ENCODE results near the gene SLC44A2.

The SLC44A2 gene

DNA sequence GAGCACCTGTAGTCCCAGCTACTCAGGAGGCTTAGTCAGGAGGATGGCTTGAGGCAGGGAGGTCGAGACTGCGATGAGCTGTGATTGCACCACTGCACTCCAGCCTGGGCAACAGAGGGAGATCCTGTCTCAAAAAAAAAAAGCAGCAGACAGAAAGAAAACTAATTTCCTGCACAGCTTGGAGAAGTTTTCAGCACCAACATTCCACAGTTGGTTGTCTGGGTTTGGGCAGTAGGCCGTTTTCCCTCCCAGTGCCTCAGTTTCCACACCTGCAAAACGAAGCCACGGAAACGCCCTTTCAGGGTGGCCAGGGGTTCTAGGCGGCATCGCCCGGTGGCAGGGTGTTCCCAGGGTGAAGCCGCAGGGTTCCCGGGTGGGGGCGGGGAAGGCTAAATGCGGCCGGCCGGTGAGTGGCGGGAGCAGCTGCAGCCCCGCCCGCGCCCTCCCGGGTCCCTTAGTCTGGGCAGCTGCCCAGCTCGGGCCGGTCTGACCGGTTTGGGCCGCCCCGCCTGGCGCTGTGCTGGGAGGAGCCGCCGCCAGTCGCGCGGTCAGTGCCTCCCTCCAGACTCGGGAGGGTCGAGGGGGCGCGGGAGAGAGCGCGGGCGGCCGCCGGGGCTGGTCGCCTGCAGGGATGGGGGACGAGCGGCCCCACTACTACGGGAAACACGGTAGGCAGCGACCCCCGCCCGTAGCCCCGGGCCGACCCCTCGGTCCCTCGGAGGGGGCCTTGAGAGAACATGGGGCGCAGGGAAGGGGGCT, at the start of gene SLC44A2:
TSS of gene SLC44A2 (plus strand) at position 551 of the 759 bp plus-strand sequence. CDS start at position 632, 81 bp downstream.
- DNase-seq (ENCODE audit: low read depth in 2 of 2) = no peak

DNA sequence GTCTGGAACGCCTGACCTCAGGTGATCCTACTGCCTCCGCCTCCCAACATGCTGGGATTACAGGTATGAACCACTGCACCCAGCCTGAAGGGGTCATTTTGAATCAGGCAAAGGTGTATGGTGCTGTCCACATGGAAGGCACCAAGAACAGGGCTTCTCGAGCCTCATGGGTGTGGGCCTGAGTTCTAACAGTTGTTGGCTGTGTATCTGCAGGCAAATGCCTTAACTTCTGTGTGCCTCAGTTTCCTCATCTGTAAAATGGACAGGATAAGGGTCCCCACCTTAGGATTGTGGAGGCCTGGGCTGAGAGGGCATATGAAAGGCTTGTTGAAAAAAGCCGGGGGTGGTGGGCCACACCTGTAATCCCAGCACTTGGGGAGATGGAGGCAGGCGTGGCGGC, 47.4 kb upstream of the SLC44A2 start:
- no peak for DNase-seq (ENCODE audit: low read depth in 2 of 2)

DNA sequence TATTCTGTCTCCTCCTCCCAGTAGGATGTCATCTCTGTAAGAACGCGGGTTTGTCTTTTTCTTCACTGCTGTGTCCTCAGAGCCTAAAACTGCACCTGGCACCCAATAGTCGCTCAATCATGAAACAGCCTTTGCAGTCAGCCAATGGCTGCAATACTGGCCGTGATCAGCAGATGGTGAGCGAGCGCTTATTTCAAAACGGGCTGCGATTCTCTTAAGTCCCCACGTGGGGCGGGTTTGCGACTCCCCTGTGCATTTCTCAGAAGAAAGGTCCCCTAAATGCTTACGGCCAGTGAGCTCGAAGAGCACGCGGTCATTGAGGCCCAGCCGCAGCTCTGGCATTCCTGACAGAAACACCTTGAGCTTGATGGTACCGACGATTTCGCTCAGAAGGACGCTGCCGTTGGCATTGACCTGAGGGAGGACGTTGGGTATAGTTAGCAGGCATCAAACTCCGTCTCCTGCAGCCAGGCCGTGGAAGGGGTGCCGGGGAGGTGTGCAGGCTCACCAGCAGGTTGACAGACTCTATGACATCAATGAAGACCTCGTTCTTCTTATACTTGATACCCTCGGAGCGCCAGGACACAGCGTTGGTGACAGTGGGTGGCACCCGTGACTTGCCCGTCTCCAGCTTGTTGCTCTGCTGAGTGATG, 44.2 kb upstream of the SLC44A2 start:
- DNase-seq (ENCODE audit: low read depth in 2 of 2) = peak; percentile 82 to 88

DNA sequence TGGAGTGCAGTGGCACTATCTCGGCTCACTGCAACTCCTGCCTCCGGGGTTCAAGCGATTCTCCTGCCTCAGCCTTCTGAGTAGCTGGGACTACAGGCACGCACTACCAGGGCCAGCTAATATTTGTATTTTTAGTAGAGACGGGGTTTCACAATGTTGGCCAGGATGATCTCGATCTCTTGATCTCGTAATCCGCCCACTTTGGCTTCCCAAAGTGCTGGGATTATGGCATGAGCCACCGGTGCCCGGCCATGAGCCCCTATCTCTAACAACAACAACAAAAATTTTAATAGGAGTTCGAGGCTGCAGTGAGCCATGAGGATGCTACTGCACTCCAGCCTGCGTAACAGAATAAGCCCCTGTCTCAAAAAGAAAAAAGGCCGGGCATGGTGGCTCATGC, 43.3 kb upstream of the SLC44A2 start:
- DNase-seq (ENCODE audit: low read depth in 2 of 2) = no peak

- no peak for DNase-seq (ENCODE audit: low read depth in 2 of 2)
Observed at GRCh38 chr19:10583036-10583776, 42.1 kb upstream of the SLC44A2 start.

DNA sequence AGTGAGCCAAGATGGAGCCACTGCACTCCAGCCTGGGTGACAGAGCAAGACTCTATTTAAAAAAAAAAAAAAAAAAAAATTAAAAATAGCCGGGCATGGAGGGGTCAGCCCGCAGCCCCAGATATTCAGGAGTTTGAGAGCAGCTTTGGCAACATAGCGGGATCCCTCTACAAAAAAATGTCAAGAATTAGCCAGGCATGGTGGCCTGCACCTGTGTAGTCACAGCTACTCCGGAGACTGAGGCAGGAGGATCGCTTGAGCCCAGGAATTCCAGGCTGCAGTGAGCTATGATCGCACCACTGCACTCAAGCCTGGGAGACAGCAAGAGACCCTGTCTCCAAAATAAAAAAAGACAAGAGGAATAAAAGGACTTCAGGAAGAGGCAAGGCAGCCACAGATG, 39.0 kb upstream of the SLC44A2 start:
- DNase-seq (ENCODE audit: low read depth in 2 of 2) = no peak

DNA sequence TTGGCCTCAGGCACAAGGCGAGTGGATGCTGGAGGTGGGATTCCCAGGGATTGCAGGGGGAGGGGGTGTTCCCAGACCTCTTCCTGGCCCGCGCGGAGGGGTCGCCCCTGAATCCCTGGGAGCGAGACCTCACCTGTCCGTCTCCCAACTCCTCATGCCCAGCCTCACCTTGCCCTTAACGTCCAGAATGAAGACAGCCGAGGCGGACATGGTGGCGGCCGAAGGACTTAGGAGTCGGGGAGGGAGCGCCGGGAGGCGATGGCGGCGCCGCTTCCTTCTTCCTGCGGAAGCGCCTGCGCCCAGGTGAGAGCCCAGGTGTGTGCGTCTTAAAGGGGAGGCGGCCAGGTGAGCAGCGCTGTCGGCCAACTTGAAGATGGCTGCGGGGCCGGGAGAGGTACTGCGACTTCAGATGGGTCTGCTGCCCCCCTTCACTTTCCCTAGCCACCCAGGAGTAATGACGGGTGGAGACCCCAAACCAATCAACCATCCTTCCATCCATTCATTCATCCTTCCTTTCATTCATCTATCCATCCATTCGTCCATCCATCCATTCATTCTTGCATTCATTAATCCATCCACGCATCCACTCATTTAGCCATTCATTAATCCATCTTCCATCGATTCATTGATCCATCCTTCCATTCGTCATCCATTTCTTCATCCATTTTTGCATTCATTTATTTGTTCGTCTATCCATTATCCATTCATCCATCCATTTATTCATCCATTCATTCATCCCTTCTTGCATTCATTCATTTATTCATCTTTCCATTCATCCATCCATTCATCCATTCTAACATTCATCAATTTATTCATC, 38.1 kb upstream of the SLC44A2 start, which contains the start of gene AP1M2:
TSS of gene AP1M2 (minus strand) at position 291 of the 817 bp plus-strand sequence. CDS start at position 210, 81 bp downstream.
- DNase-seq (ENCODE audit: low read depth in 2 of 2) = no peak

DNA sequence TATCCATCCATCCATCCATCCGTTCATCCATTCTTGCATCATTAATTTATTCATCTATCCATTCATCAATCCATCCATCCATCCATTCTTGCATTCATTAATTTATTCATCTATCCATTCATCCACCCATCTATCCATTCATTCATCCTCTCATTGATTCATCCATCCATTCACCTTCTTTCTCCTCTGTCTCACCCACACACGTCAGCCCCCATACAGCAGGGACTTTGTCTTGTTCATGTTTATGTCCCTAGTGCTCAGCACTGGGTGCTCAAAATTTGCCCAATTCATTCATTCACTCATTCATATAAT, 37.6 kb upstream of the SLC44A2 start:
- DNase-seq (ENCODE audit: low read depth in 2 of 2) = no peak

- DNase-seq (ENCODE audit: low read depth in 2 of 2) = no peak
Observed at GRCh38 chr19:10593148-10593547, 32.2 kb upstream of the SLC44A2 start.

GRCh38 chr19:10593820-10594637, 31.3 kb upstream of the SLC44A2 start:
- DNase-seq (ENCODE audit: low read depth in 2 of 2) = no peak

DNA sequence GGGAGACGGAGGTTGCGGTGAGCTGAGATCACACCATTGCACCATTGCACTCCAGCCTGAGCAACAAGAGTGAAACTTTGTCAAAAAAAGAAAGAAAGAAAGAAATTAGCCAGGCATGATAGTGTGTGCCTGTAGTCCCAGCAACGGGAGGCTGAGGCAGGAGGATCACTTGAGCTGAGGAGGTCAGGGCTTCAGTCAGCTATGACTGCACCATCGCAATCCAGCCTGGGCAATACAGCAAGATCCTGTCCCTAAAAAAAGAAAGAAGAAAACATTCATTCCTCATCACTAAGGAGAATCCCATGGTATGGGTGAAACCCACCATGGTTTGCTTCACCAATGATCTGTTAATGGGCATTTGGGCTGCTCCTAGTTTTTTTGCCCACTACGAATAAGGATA, 25.2 kb upstream of the SLC44A2 start:
- DNase-seq (ENCODE audit: low read depth in 2 of 2) = no peak

DNA sequence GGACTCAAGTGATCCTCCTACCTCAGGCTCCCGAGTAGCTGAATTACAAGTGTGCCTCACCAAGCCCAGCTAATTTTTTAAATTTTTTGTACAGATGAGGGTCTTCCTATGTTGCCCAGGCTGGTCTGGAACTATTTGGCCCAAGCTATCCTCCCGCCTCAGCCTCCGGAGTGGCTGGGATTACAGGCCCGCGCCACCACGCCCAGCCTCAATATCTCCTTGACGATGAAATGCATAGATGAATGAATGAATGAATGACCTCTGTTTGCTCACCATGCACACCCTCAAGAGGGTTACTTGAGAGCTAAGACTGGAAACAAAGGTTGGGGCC, 23.4 kb upstream of the SLC44A2 start:
- no peak for DNase-seq (ENCODE audit: low read depth in 2 of 2)

- DNase-seq (ENCODE audit: low read depth in 2 of 2) = peak; percentile 76 to 89
Observed at GRCh38 chr19:10602330-10603083, 22.8 kb upstream of the SLC44A2 start.

- peak; percentile 59 to 68 for DNase-seq (ENCODE audit: low read depth in 2 of 2)
Observed at GRCh38 chr19:10603084-10603872, 22.1 kb upstream of the SLC44A2 start.

DNA sequence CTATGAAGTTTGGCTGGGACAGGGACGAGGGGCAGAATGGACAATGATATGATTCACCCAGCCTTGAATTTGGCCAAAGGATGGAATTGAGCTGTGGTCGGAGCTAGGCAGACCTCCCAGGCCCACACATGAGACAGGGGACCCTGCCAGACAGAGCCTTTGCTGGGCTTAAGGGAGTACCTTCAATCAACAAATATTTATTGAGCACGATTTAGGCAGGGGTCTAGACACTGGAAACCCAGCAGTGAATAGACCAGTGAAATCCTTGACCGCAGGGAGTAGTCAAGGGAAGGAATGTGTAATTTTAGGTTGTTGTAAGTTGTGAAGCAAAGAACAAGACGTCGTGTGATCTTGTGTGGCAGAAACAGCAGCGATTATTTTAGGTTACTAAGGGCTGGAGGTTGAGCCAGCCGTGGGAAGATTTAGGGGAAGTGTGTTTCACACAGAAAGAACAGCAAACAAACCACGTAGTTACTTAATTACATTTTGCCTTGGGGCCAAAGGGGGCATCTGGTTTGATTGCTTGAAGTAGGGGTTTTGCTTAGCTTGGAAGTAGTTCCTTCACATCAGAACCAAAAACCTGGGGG, 21.4 kb upstream of the SLC44A2 start:
- DNase-seq (ENCODE audit: low read depth in 2 of 2) = no peak

DNA sequence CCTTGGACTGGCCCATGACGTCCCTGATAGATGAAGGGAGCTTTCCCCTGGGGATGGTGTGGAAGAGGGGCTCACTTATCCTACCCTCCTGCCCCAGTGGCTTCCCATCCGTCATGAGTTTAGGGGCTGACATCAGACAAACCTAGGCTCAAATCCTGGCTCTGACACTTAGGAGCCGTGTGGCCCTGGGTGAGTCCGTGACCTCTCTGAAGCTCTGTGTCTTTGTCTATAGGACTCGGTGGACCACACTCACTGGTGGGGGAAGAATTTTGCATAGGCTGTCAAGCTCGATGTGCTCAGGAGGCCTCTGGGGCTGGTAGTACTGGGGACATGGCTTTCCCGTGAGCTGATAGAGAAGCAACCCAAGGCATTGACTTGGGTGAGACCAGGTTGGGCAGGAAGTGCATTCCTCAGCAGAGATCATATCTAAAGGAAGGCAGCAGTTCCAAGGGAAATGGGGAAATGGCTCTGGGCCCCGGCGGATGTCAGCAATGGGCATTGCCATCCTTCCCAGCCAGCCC, 20.8 kb upstream of the SLC44A2 start:
- DNase-seq (ENCODE audit: low read depth in 2 of 2) = no peak

DNA sequence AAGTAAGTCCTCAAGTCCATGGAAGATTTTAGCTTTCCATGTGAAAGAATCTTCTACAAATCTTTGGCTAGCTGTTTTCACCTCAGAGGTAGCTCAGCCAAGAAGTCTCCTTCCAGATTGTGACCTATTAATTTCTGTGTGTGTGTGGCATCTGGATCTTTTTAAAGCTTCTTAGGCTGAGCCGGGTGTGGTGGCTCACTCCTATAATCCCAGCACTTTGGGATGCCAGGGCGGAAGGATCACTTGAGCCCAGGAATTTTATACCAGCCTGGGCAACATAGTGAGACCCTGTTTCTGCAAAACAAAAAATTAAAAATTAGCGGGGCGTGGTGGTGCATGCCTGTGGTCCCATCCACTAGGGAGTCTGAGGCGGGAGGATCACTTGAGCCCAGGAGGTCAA, 13.4 kb upstream of the SLC44A2 start:
- no peak for DNase-seq (ENCODE audit: low read depth in 2 of 2)

DNA sequence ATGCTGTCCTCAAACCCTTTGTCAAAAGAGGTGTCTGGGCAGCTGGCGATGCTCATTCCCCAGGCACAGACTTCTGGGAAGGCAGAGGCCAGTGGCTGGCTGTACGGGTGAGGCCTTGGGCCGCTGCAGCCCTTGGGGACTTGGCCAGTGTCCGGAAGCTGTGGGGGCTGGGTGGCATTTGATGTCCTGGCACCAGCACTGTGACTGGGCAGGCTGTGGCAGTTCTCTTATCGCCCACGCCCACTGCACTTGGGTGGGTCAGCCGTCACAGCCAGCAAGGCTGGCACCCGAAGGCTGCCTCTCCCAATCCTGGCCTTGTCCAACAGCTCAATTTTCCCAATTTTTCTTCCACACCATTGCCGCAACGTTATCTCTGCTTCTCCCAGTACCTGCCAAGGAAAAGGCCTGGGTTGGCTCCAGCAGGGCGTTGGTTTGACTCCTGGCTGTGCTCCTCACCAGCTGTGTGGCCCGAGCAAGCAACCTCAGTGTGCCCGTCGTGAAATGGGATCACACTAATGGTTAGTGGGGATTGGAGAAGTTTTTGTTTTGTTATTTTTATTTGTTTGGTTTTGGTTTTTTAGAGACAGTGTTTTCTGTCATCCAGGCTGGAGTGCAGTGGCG, 12.7 kb upstream of the SLC44A2 start:
- DNase-seq (ENCODE audit: low read depth in 2 of 2) = no peak
